NCI-H2196 treated with DMSO at 0.1 percent for 48 hours (cell line): ENCODE measurements around the gene C17orf50.

ENCODE experiments used
- DNase-seq: peaks from one replicate; lab custom pipeline; 2025; ENCODE audit not compliant: unreplicated experiment; lab: John Stamatoyannopoulos, UW

Gene C17orf50

DNA sequence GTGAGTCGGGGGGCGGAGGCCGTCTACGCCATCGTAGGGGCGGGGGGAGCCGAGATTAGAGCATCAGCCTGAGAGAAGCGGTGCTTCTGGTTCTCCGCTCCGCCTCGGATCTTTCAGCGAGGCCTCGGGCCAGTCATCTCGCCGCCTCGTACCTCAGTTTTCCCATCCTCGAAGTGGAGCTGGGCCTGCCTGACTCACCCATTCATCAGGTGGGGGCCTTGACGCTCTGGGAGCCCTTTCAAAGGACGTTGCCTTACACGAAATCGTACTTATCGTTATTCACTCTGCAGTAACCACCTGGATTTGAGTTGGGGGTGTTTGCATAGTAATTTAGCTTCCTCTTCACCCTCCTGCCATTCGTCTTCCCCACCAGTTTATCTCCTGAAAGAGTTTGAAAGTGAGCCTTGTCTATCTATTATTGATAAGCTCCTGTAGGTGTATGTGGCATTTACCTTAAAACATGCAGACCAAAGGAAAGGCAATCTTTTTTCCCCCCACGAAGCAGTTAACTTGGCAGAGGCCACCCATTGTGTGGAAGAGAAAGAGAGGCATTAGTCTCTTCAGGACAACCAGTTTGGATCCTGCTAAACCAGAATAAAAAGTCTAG lies 49.3 kb downstream of the C17orf50 start:
- no peak for DNase-seq

DNA sequence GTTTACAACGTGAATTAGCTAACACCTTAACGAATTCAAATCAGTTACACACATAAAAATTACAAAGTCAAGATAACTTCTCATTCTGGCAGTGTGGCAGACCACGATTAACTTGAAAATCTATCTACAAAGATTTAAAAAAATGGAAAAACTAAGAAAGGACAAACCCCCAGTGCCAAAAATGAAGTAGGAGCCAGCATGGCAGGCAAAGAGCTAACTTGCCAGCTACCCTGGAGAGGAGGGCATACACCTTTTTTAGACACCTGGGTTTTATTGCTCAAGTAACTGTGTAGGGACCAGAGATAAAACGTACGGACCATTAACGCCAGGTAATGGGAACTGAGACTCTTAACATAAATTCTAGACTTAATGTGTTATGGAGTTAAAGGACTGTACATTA lies 51.1 kb downstream of the C17orf50 start:
- no peak for DNase-seq

DNA sequence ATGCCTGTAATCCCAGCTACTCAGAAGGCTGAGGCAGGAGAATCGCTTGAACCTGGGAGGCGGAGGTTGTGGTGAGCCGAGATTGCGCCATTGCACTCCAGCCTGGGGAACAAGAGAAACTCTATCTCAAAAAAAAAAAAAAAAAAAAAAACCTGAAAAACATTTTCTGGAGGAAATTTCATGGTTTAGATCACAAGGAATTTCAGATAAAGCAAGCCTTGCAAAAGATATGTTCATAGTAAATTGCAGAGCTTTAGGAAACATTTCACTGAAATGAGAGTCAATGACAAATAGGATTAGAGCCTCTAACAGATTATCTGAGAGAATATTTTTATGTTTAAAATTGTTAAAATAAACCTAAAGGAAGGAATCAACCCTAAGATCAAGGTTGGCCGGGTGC lies 51.8 kb downstream of the C17orf50 start:
- DNase-seq = no peak
